GM12878 (cell line): ENCODE results near the gene ZCCHC17. TPM values are rescaled to one million over a fixed set of nuclear protein-coding genes. Genes with fewer than 3 reads are reported as not detected.

Source experiments
- ATAC-seq: fragments of 200-7000 bp; cut with Tn5 transposase; 3 replicates; pipeline ENCODE4 v1.9.1; 2020; ENCODE audit warnings: mild to moderate bottlenecking, moderate library complexity
- BruUV-seq: library from RNA; stranded (reverse); fragments of 400-500 nt; replicated peaks from 2 replicates; lab custom pipeline; 2021; lab: Mats Ljungman, UMichigan
- CTCF ChIA-PET: fragments of 300-600 bp; sonication (Branson Sonifier 250); formaldehyde crosslinking; extraction: SDS; loops from one replicate; lab custom pipeline; 2021; ENCODE audit warnings: inconsistent platforms; lab: Yijun Ruan, JAX
- POLR2A ChIA-PET: fragments of 350-600 bp; formaldehyde crosslinking; extraction: SDS; loops from one replicate; lab custom pipeline; 2021; ENCODE audit warnings: inconsistent platforms; lab: Charles Lee
- RAD21 ChIA-PET: fragments of 300-600 bp; sonication (Branson Sonifier 250); formaldehyde crosslinking; loops from one replicate; lab custom pipeline; 2023; ENCODE audit warnings: antibody characterized with exemption; ENCODE audit not compliant: unreplicated experiment; lab: Charles Lee
- SMC1A ChIA-PET: fragments of 300-600 bp; sonication (Branson Sonifier 250); formaldehyde crosslinking; loops from one replicate; lab custom pipeline; 2023; ENCODE audit not compliant: unreplicated experiment, uncharacterized antibody; lab: Charles Lee
- DNase-seq: peaks from one replicate; pipeline ENCODE4 v3.0.0-alpha.2; 2011; ENCODE audit warnings: low read depth, low spot score
- FAIRE-seq: peaks from 3 replicates; lab custom pipeline; 2011; peaks lifted over from hg19 to GRCh38; lab: Jason Lieb, UNC
- H2AFZ ChIP-seq: 2 replicates; pipeline ENCODE4 v1.6.0; 2011; ENCODE audit warnings: low read depth, low read length, control low read depth; ENCODE audit not compliant: control insufficient read depth
- H3K27ac ChIP-seq: 2 replicates; pipeline ENCODE4 v1.5.1; 2011; ENCODE audit warnings: control low read depth; ENCODE audit not compliant: control insufficient read depth, insufficient read depth
- H3K27me3 ChIP-seq, 2 experiments: replicated peaks in 1 of 2; 2 replicates each; pipeline versions ENCODE4 v1.6.0 to v1.6.1; 2011; ENCODE audit warnings: low read length in 1 of 2; ENCODE audit not compliant: control insufficient read depth in 2 of 2, insufficient read depth in 2 of 2
- H3K36me3 ChIP-seq, 2 experiments: 2 replicates each; pipeline ENCODE4 v1.5.1; 2011; ENCODE audit warnings: low read length in 1 of 2; ENCODE audit not compliant: control insufficient read depth in 2 of 2, insufficient read depth in 2 of 2
- H3K4me1 ChIP-seq: 2 replicates; pipeline ENCODE4 v1.6.1; 2011; ENCODE audit warnings: mild to moderate bottlenecking, low read length, moderate library complexity, mixed read lengths; ENCODE audit not compliant: control insufficient read depth, insufficient read depth
- H3K4me2 ChIP-seq: 2 replicates; pipeline ENCODE4 v1.6.0; 2011; ENCODE audit warnings: control low read depth; ENCODE audit not compliant: control insufficient read depth, insufficient read depth
- H3K4me3 ChIP-seq: fragments of 200-600 bp; sonication (generic); 2 replicates; pipeline ENCODE4 v1.5.1; 2016
- H3K79me2 ChIP-seq: 2 replicates; pipeline ENCODE4 v1.6.0; 2011; ENCODE audit warnings: low read length; ENCODE audit not compliant: control insufficient read depth, insufficient read depth
- H3K9ac ChIP-seq: 2 replicates; pipeline ENCODE4 v1.8.0; 2011; ENCODE audit warnings: low read length, control low read depth, mixed read lengths; ENCODE audit not compliant: control insufficient read depth, insufficient read depth
- H3K9me3 ChIP-seq: replicated peaks from 3 replicates; pipeline ENCODE4 v1.5.1; 2011; ENCODE audit warnings: mild to moderate bottlenecking, low read length; ENCODE audit not compliant: control insufficient read depth, insufficient read depth
- H4K20me1 ChIP-seq: 2 replicates; pipeline ENCODE4 v1.6.0; 2011; ENCODE audit not compliant: control insufficient read depth, insufficient read depth
- ASH2L ChIP-seq: fragments of 300-600, 200-600 bp; sonication (generic); IDR thresholded peaks from 2 replicates; pipeline ENCODE4 v1.6.1; 2017; ENCODE audit warnings: low read depth, mild to moderate bottlenecking, borderline replicate concordance
- ATF7 ChIP-seq: fragments of 450-650 bp; IDR thresholded peaks from 2 replicates; pipeline ENCODE4 v1.6.1; 2016; ENCODE audit warnings: low read depth, mild to moderate bottlenecking
- CBX3 ChIP-seq: fragments of 200-600 bp; sonication (generic); IDR thresholded peaks from 2 replicates; pipeline ENCODE4 v1.6.1; 2016; ENCODE audit warnings: low read depth, borderline replicate concordance
- ESRRA ChIP-seq: IDR thresholded peaks from 2 replicates; pipeline ENCODE4 v1.6.1; 2012; ENCODE audit warnings: mild to moderate bottlenecking, low read length, improper control_type of control experiment
- IKZF1 ChIP-seq: fragments of 450-650 bp; conservative IDR thresholded peaks from 2 replicates; pipeline ENCODE4 v1.6.1; 2017; ENCODE audit warnings: antibody characterized with exemption, mild to moderate bottlenecking
- TCF3 ChIP-seq: IDR thresholded peaks from 2 replicates; pipeline ENCODE4 v1.6.1; 2012; ENCODE audit warnings: low read depth, mild to moderate bottlenecking, low read length, borderline replicate concordance; ENCODE audit not compliant: insufficient read depth
- WGBS: methylation state at CpG from one replicate; pipeline ENCODE4 v1.1.6; 2016; ENCODE audit warnings: low lambda C conversion rate; ENCODE audit not compliant: insufficient replicate concordance, insufficient coverage; ENCODE audit errors: missing lambda C conversion rate; 5-methylcytosine and 5-hydroxymethylcytosine counted together
- in situ Hi-C: fragments of 300-500 bp; cut with MboI; formaldehyde crosslinking; loops from 9 replicates; pipeline ENCODE4 v1.14.3; 2018; ENCODE audit warnings: mixed read lengths
- intact Hi-C: fragments of 100-400 bp; cut with micrococcal nuclease; formaldehyde crosslinking; loops from one replicate; pipeline ENCODE4 v1.14.2; 2022; ENCODE audit not compliant: unreplicated experiment
- polyA plus RNA-seq, 11 experiments: library from polyadenylated mRNA; depleted of rRNA in 4 of 11; unstranded in 6 of 11; stranded (reverse) in 5 of 11; fragments of >200 nt; fragmentation: Nextera tagmentation in 4 of 11; fragmentation: Illumina TruSeq in 1 of 11; extraction: Ambion mirVana in 4 of 11; extraction: Trizol in 1 of 11; gene quantifications; 1 replicate in 1 of 11; 2 replicates in 10 of 11; pipeline versions ENCODE4 v1.2.1 to v1.2.3, GENCODE V29; 2011 to 2016; ENCODE audit warnings: inconsistent platforms in 2 of 11, missing spikeins in 2 of 11, low read depth in 1 of 11
- total RNA-seq, 4 experiments: library from RNA; depleted of rRNA in 3 of 4; stranded (reverse); fragments of >200 nt in 3 of 4; fragmentation: Illumina TruSeq in 1 of 4; extraction: Trizol in 1 of 4; gene quantifications; 2 replicates each; pipeline versions ENCODE4 v1.2.1 to v1.2.3, GENCODE V29; 2013 to 2021
- TF ChIP-seq, protein P1 (sequence below): IDR thresholded peaks from 2 replicates; pipeline ENCODE4 v1.6.1; 2011; ENCODE audit warnings: borderline replicate concordance, low read depth, mild to moderate bottlenecking, moderate library complexity, mixed read lengths, low read length; ENCODE audit not compliant: insufficient read depth; ENCODE audit errors: extremely low read length
- TF ChIP-seq, protein P2 (sequence below): IDR thresholded peaks from 2 replicates; pipeline ENCODE4 v1.6.1; 2011; ENCODE audit warnings: low read depth, low read length, improper control_type of control experiment, borderline replicate concordance

Gene ZCCHC17
- total and polyA plus RNA-seq, 10 of the 15 experiments (the other 5 are each of a cell fraction or from before 2014, with no cell fraction given) = 22.3 to 86.3 (median 47.0) TPM

- H3K4me3 ChIP-seq = no peak overlapping the region
- H3K36me3 ChIP-seq = no peaks in the 10 kb centered on the region
- H3K79me2 ChIP-seq = no peaks in the 10 kb centered on the region
- no peaks in the 10 kb centered on the region for H4K20me1 ChIP-seq
- WGBS = 0% methylated on average over 2 of the region's 2 CpGs
- BruUV-seq = no TSS peak
- POLR2A ChIA-PET = no interaction called here
- no peak overlapping the region for H3K27ac ChIP-seq
- H3K4me2 ChIP-seq = no peak overlapping the region
- no peak overlapping the region for H2AFZ ChIP-seq
- SMC1A ChIA-PET = interaction anchor here (1.0 to 1.6 kb wide), 2 partner anchors 137 to 179 kb away, joined by 3 to 5 read pairs; no protein-coding TSS in a partner anchor
- no peak for TF ChIP-seq ATF7
- no peak for TF ChIP-seq ASH2L
- TF ChIP-seq IKZF1 = no peak
- TF ChIP-seq, protein P1, sequence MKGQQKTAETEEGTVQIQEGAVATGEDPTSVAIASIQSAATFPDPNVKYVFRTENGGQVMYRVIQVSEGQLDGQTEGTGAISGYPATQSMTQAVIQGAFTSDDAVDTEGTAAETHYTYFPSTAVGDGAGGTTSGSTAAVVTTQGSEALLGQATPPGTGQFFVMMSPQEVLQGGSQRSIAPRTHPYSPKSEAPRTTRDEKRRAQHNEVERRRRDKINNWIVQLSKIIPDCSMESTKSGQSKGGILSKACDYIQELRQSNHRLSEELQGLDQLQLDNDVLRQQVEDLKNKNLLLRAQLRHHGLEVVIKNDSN = no peak
- TF ChIP-seq, protein P2, sequence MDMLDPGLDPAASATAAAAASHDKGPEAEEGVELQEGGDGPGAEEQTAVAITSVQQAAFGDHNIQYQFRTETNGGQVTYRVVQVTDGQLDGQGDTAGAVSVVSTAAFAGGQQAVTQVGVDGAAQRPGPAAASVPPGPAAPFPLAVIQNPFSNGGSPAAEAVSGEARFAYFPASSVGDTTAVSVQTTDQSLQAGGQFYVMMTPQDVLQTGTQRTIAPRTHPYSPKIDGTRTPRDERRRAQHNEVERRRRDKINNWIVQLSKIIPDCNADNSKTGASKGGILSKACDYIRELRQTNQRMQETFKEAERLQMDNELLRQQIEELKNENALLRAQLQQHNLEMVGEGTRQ = no peak
- no peak for TF ChIP-seq CBX3
- TF ChIP-seq TCF3 = no peak
- TF ChIP-seq ESRRA = no peak
- in situ Hi-C loops (no loop called here), intact Hi-C loops (no loop called here)
- ATAC-seq (no peak), DNase-seq (no peak), FAIRE-seq (no peak)
- H3K9ac ChIP-seq = no peak overlapping the region
- CTCF ChIA-PET = interaction anchor here (0.9 to 5.7 kb wide), 5 partner anchors 9 to 227 kb away, joined by 3 to 39 read pairs (median 8); no protein-coding TSS in a partner anchor
- peaks cover 2 to 12% of the 10 kb centered on the region in 2 experiments; a peak in 3 of 4 replicates for H3K27me3 ChIP-seq
- RAD21 ChIA-PET = interaction anchor here (0.8 to 1.0 kb wide), 2 partner anchors 9 to 11 kb away, joined by 3 to 5 read pairs; no protein-coding TSS in a partner anchor
- H3K9me3 ChIP-seq = no peaks in the 10 kb centered on the region
- peaks cover 5% of the 10 kb centered on the region; the same call in 1 of the 2 replicates for H3K4me1 ChIP-seq
Measured at GRCh38 chr1:31412205-31412604, 115.4 kb downstream of the ZCCHC17 start.
